ENCODE results near the gene IGSF9B. TPM values are rescaled to one million over a fixed set of nuclear protein-coding genes. Genes with fewer than 3 reads are reported as not detected.

The IGSF9B gene
- total and polyA plus RNA-seq, 2 of the 13 experiments (the other 11 are each of a cell fraction or from before 2014, with no cell fraction given) = not detected

- no peak for TF ChIP-seq ZSCAN21 (CRISPR knock-in tag; IDR thresholded peaks at IDR 0.05; ENCODE audit: borderline replicate concordance)
- TF ChIP-seq ZNF430 (CRISPR knock-in tag; IDR thresholded peaks at IDR 0.05) = no peak
- TF ChIP-seq REL (CRISPR knock-in tag; conservative IDR thresholded peaks at IDR 0.05) = no peak
- no peak for TF ChIP-seq ZNF672 (CRISPR knock-in tag; IDR thresholded peaks at IDR 0.05)
- TF ChIP-seq ZNF674 (CRISPR knock-in tag; IDR thresholded peaks at IDR 0.05; ENCODE audit: low read depth) = no peak
- no peak for TF ChIP-seq KMT2A (CRISPR knock-in tag; IDR thresholded peaks at IDR 0.05)
These were observed 69.0 kb downstream of the IGSF9B start (continued) for GRCh38 chr11:133887692-133888332.

GRCh38 chr11:133886029-133886428, 70.7 kb downstream of the IGSF9B start:
- no peak for ATAC-seq
- Histone ChIP-seq H3K27ac (ENCODE audit: extremely low read length, insufficient read depth, low read length) (no peak overlapping the region), H3K4me3 (replicated peaks in 1 of 3; ENCODE audit: insufficient read depth in 1 of 3, low read depth in 2 of 3, low read length in 3 of 3) (no peak overlapping the region), H3K9ac (ENCODE audit: insufficient read depth, low read depth, low read length) (no peak overlapping the region), H3K4me1 (ENCODE audit: insufficient read depth, low read length) (no peaks in the 10 kb centered on the region), H3K79me2 (ENCODE audit: insufficient read depth, low read length) (no peaks in the 10 kb centered on the region), H3K36me3 (replicated peaks in 1 of 2; ENCODE audit: control insufficient read depth in 1 of 2, insufficient read depth in 2 of 2, low read length in 2 of 2) (no peaks in the 10 kb centered on the region), H2AFZ (ENCODE audit: low read length) (no peak overlapping the region), H4K20me1 (ENCODE audit: insufficient read depth, low read length) (no peaks in the 10 kb centered on the region), H3K27me3 (ENCODE audit: control insufficient read depth in 1 of 2, insufficient read depth in 2 of 2, low read length in 2 of 2) (peaks cover 2 to 19% of the 10 kb centered on the region in 2 experiments; a peak in 2 of 5 replicates), H3K4me2 (ENCODE audit: low read depth, low read length) (no peak overlapping the region), H3K9me3 (ENCODE audit: low read length) (no peaks in the 10 kb centered on the region)
- intact Hi-C loops (cut with micrococcal nuclease; ENCODE audit: unreplicated experiment) (no loop called here), in situ Hi-C loops (cut with HindIII; ENCODE audit: extremely low pct_ligation_motif_present, low pct_unique_long_range_greater_than_20kb) (no loop called here)
- POLR2A ChIA-PET = no interaction called here
- no peak for FAIRE-seq
- no TSS peak for BruUV-seq (replicated peaks)
- CTCF ChIA-PET (ENCODE audit: low intra/inter-chr PET ratio, low total read pairs) = no interaction called here
- no peak for DNase-seq (ENCODE audit: low spot score)
- 0% methylated on average over 2 of the region's 3 CpGs for WGBS (ENCODE audit: low lambda C conversion rate)
- TF ChIP-seq, protein P1, sequence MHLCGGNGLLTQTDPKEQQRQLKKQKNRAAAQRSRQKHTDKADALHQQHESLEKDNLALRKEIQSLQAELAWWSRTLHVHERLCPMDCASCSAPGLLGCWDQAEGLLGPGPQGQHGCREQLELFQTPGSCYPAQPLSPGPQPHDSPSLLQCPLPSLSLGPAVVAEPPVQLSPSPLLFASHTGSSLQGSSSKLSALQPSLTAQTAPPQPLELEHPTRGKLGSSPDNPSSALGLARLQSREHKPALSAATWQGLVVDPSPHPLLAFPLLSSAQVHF (CRISPR knock-in tag; IDR thresholded peaks at IDR 0.05) = no peak
- TF ChIP-seq DNMT1 (CRISPR knock-in tag; IDR thresholded peaks at IDR 0.05) (no peak), RARG (CRISPR knock-in tag; IDR thresholded peaks at IDR 0.05; ENCODE audit: low read depth) (no peak), TCF7 (IDR thresholded peaks at IDR 0.05; ENCODE audit: low read depth) (no peak), ZBTB26 (CRISPR knock-in tag; IDR thresholded peaks at IDR 0.05; ENCODE audit: borderline replicate concordance) (no peak), ZFX (CRISPR knock-in tag; IDR thresholded peaks at IDR 0.05; ENCODE audit: low read depth) (no peak), TMF1 (CRISPR knock-in tag; IDR thresholded peaks at IDR 0.05; ENCODE audit: low read depth) (no peak)
